H1 (cell line): ENCODE results near the gene ADGRB3. TPM values are rescaled to one million over a fixed set of nuclear protein-coding genes. Genes with fewer than 3 reads are reported as not detected.

Experiments
- CTCF ChIA-PET: fragments of 300-600 bp; sonication (Branson Sonifier 250); formaldehyde crosslinking; loops from one replicate; lab custom pipeline; 2021; ENCODE audit not compliant: partially characterized antibody; lab: Charles Lee
- POLR2A ChIA-PET: fragments of 300-600 bp; sonication (Branson Sonifier 250); formaldehyde crosslinking; loops from one replicate; lab custom pipeline; 2021; ENCODE audit warnings: inconsistent platforms; ENCODE audit not compliant: partially characterized antibody; lab: Charles Lee
- DNase-seq, 2 experiments: peaks; one replicate each; pipeline versions ENCODE4 v3.0.0 to v3.0.0-alpha.2; 2010 to 2022; ENCODE audit warnings: low spot score in 2 of 2, low read depth in 1 of 2, mixed read lengths in 1 of 2
- FAIRE-seq: peaks from 2 replicates; lab custom pipeline; 2011; peaks lifted over from hg19 to GRCh38; lab: Jason Lieb, UNC
- H2AFZ ChIP-seq: 2 replicates; pipeline ENCODE4 v1.8.1; 2012; ENCODE audit warnings: low read length, inconsistent platforms
- H2AK5ac ChIP-seq: 2 replicates; pipeline ENCODE4 v1.6.1; 2013; ENCODE audit warnings: low read depth, low read length
- H2BK120ac ChIP-seq: replicated peaks from 2 replicates; pipeline ENCODE3; 2013; ENCODE audit warnings: low read depth, low read length, inconsistent platforms
- H2BK12ac ChIP-seq: 2 replicates; pipeline ENCODE4 v1.6.1; 2013; ENCODE audit warnings: low read depth, low read length
- H2BK15ac ChIP-seq: 2 replicates; pipeline ENCODE4 v1.6.1; 2013; ENCODE audit warnings: low read length
- H2BK20ac ChIP-seq: 2 replicates; pipeline ENCODE4 v1.6.1; 2013; ENCODE audit warnings: low read length
- H2BK5ac ChIP-seq: 2 replicates; pipeline ENCODE4 v1.6.1; 2013; ENCODE audit warnings: low read depth, low read length
- H3K14ac ChIP-seq: 2 replicates; pipeline ENCODE4 v1.6.1; 2013; ENCODE audit warnings: inconsistent platforms; ENCODE audit not compliant: insufficient read length
- H3K18ac ChIP-seq: 2 replicates; pipeline ENCODE4 v1.6.1; 2013; ENCODE audit warnings: low read length; ENCODE audit errors: extremely low read depth
- H3K23ac ChIP-seq: 2 replicates; pipeline ENCODE4 v1.6.1; 2013; ENCODE audit warnings: inconsistent platforms; ENCODE audit not compliant: insufficient read length
- H3K23me2 ChIP-seq: 2 replicates; pipeline ENCODE4 v1.6.1; 2013; ENCODE audit warnings: low read depth, low read length
- H3K27ac ChIP-seq: 2 replicates; pipeline ENCODE4 v1.6.1; 2011; ENCODE audit warnings: low read depth, low read length, inconsistent platforms
- H3K27me3 ChIP-seq, 4 experiments: replicated peaks in 1 of 4; 1 replicate in 1 of 4; 2 replicates in 3 of 4; pipeline versions ENCODE4 v1.6.1 to v1.8.1; 2011 to 2013; ENCODE audit warnings: low read length in 3 of 4, mild to moderate bottlenecking in 3 of 4, inconsistent platforms in 2 of 4, mixed read lengths in 2 of 4, moderate library complexity in 1 of 4; ENCODE audit not compliant: control insufficient read depth in 3 of 4, insufficient read depth in 3 of 4; ENCODE audit errors: extremely low read depth in 1 of 4
- H3K36me3 ChIP-seq, 4 experiments: 2 replicates each; pipeline versions ENCODE4 v1.6.1 to v1.8.1; 2011 to 2013; ENCODE audit warnings: mild to moderate bottlenecking in 4 of 4, low read length in 3 of 4, moderate library complexity in 2 of 4, control low read depth in 1 of 4, inconsistent platforms in 1 of 4; ENCODE audit not compliant: insufficient read depth in 4 of 4, control insufficient read depth in 2 of 4
- H3K4ac ChIP-seq: replicated peaks from 2 replicates; pipeline ENCODE3; 2013; ENCODE audit warnings: low read length, low read depth, mixed read lengths, inconsistent platforms; ENCODE audit not compliant: insufficient read length
- H3K4me1 ChIP-seq, 4 experiments: replicated peaks in 1 of 4; 1 replicate in 1 of 4; 2 replicates in 3 of 4; pipeline versions ENCODE4 v1.6.1 to v1.8.1; 2011 to 2013; ENCODE audit warnings: low read length in 3 of 4, inconsistent platforms in 2 of 4, mixed read lengths in 1 of 4; ENCODE audit not compliant: insufficient read depth in 4 of 4, control insufficient read depth in 3 of 4
- H3K4me2 ChIP-seq, 2 experiments: 2 replicates each; pipeline versions ENCODE4 v1.6.1 to v1.8.1; 2011 to 2013; ENCODE audit warnings: low read depth in 2 of 2, low read length in 2 of 2, control low read depth in 1 of 2, inconsistent platforms in 1 of 2, mild to moderate bottlenecking in 1 of 2; ENCODE audit not compliant: insufficient read depth in 1 of 2
- H3K4me3 ChIP-seq, 4 experiments: fragments of 200-600, 300-600 bp in 1 of 4; sonication (generic), shearing (Covaris generic), sonication (Bioruptor Twin) in 1 of 4; 2 replicates each; pipeline versions ENCODE4 v1.5.1 to v1.8.1; 2011 to 2016; ENCODE audit warnings: low read length in 4 of 4, low read depth in 3 of 4, control low read depth in 2 of 4, inconsistent platforms in 2 of 4, mild to moderate bottlenecking in 2 of 4, mixed read lengths in 1 of 4, moderate library complexity in 1 of 4; ENCODE audit not compliant: insufficient read depth in 2 of 4; ENCODE audit errors: extremely low read depth in 1 of 4
- H3K56ac ChIP-seq: replicated peaks from 2 replicates; pipeline ENCODE3; 2013; ENCODE audit warnings: low read depth, mild to moderate bottlenecking, mixed read lengths, low read length, inconsistent platforms; ENCODE audit not compliant: insufficient read length
- H3K79me1 ChIP-seq: 2 replicates; pipeline ENCODE4 v1.6.1; 2013; ENCODE audit warnings: low read depth, low read length, control low read depth
- H3K79me2 ChIP-seq, 2 experiments: 2 replicates each; pipeline versions ENCODE4 v1.6.1 to v1.8.1; 2012 to 2013; ENCODE audit warnings: low read length in 2 of 2, mild to moderate bottlenecking in 2 of 2, inconsistent platforms in 1 of 2; ENCODE audit not compliant: insufficient read depth in 2 of 2, control insufficient read depth in 1 of 2
- H3K9ac ChIP-seq, 4 experiments: replicated peaks in 1 of 4; 1 replicate in 1 of 4; 2 replicates in 3 of 4; pipeline versions ENCODE4 v1.6.1 to v1.8.1; 2011 to 2013; ENCODE audit warnings: low read depth in 3 of 4, low read length in 3 of 4, control low read depth in 2 of 4, mild to moderate bottlenecking in 2 of 4, moderate library complexity in 2 of 4, inconsistent platforms in 1 of 4; ENCODE audit errors: extremely low read depth in 1 of 4
- H3K9me3 ChIP-seq, 2 experiments: 2 replicates each; pipeline versions ENCODE4 v1.6.1 to v1.8.1; 2012 to 2013; ENCODE audit warnings: mild to moderate bottlenecking in 2 of 2, moderate library complexity in 2 of 2, control low read depth in 1 of 2, inconsistent platforms in 1 of 2, low read depth in 1 of 2, low read length in 1 of 2, mixed read lengths in 1 of 2; ENCODE audit not compliant: insufficient read depth in 2 of 2
- H4K20me1 ChIP-seq, 2 experiments: replicated peaks in 1 of 2; 2 replicates each; pipeline versions ENCODE3 to v1.8.1; 2011 to 2013; ENCODE audit warnings: inconsistent platforms in 2 of 2, low read length in 2 of 2, mild to moderate bottlenecking in 1 of 2; ENCODE audit not compliant: insufficient read depth in 2 of 2, control insufficient read depth in 1 of 2
- H4K5ac ChIP-seq: 2 replicates; pipeline ENCODE4 v1.6.1; 2013; ENCODE audit warnings: low read length, low read depth, mixed read lengths, inconsistent platforms; ENCODE audit not compliant: insufficient read length
- H4K8ac ChIP-seq: 2 replicates; pipeline ENCODE4 v1.8.0; 2013; ENCODE audit warnings: mild to moderate bottlenecking, moderate library complexity, low read length, inconsistent platforms; ENCODE audit not compliant: insufficient read depth; ENCODE audit errors: extremely low read depth
- H4K91ac ChIP-seq: replicated peaks from 2 replicates; pipeline ENCODE3; 2013; ENCODE audit warnings: low read length, mixed read lengths, inconsistent platforms; ENCODE audit not compliant: insufficient read length
- CTBP2 ChIP-seq: IDR thresholded peaks from 2 replicates; pipeline ENCODE4 v1.7.0; 2011; ENCODE audit warnings: borderline replicate concordance, mild to moderate bottlenecking, moderate library complexity, mixed read lengths, low read length; ENCODE audit not compliant: insufficient read depth, insufficient read length
- WGBS, 2 experiments: shearing (Covaris generic) in 1 of 2; methylation state at CpG; one replicate each; pipeline versions ENCODE4 v1.1.6 to v1.1.7; 2013 to 2015; ENCODE audit warnings: low lambda C conversion rate in 2 of 2, mixed read lengths in 2 of 2, inconsistent platforms in 1 of 2, low coverage in 1 of 2, missing lambda C conversion rate in 1 of 2; ENCODE audit not compliant: insufficient replicate concordance in 2 of 2, insufficient coverage in 1 of 2, insufficient read length in 1 of 2; ENCODE audit errors: extremely low coverage in 1 of 2, missing lambda C conversion rate in 1 of 2; 5-methylcytosine and 5-hydroxymethylcytosine counted together
- polyA plus RNA-seq, 7 experiments: library from polyadenylated mRNA; depleted of rRNA in 3 of 7; stranded (reverse) in 5 of 7; unstranded in 2 of 7; fragments of >200 nt in 5 of 7; fragments of 200-250 nt in 2 of 7; gene quantifications; 1 replicate in 5 of 7; 2 replicates in 1 of 7; 4 replicates in 1 of 7; pipeline versions ENCODE4 v1.2.1 to v1.2.3, GENCODE V29; 2011 to 2013; ENCODE audit warnings: missing spikeins in 2 of 7, mixed read lengths in 2 of 7
- total RNA-seq: library from RNA; stranded (reverse); fragmentation: NEBNext Ultra II Directional; extraction: Animal tissue kit (Norgen Biotek cat#: 25700); gene quantifications from 2 replicates; pipeline ENCODE4 v1.2.1, GENCODE V29; 2021

ADGRB3 gene
- total and polyA plus RNA-seq, 2 of the 8 experiments (the other 6 are each of a cell fraction or from before 2014, with no cell fraction given) = 0.35 to 1.2 TPM

DNA sequence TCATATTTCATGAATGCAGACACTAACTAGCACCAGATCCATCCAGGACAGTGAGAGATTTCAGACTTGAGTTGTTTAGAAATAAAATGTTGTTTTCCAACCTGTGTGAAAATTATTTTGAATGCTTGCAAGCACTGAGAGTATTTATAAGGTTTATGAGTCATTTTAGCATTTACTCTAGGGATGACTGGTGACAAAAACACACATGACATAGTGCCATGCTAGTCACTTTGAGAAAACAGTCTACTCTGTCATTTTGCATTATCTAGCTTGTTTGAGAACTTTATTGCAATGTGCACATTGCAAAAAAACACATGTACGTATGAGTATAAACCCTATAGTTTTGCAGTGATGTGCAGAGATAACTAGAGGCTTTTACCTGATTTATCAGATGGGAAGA lies 705.1 kb downstream of the ADGRB3 start:
- Histone ChIP-seq H2BK5ac (no peak overlapping the region), H3K27me3 (no peaks in the 10 kb centered on the region), H3K4ac (no peak overlapping the region), H3K18ac (no peak overlapping the region), H4K91ac (no peak overlapping the region), H3K27ac (no peak overlapping the region), H3K23me2 (no peaks in the 10 kb centered on the region), H3K79me2 (no peaks in the 10 kb centered on the region), H4K20me1 (no peaks in the 10 kb centered on the region), H2BK120ac (no peak overlapping the region), H2AK5ac (no peak overlapping the region), H3K4me3 (no peak overlapping the region), H2BK12ac (no peak overlapping the region), H3K14ac (no peak overlapping the region), H3K79me1 (no peaks in the 10 kb centered on the region), H2BK15ac (no peak overlapping the region), H4K8ac (no peak overlapping the region), H3K9me3 (no peaks in the 10 kb centered on the region), H3K4me2 (no peak overlapping the region), H3K36me3 (no peaks in the 10 kb centered on the region), H4K5ac (no peak overlapping the region), H3K56ac (no peak overlapping the region), H3K9ac (no peak overlapping the region), H2BK20ac (no peak overlapping the region), H3K4me1 (no peaks in the 10 kb centered on the region), H3K23ac (no peak overlapping the region), H2AFZ (no peak overlapping the region)
- FAIRE-seq = no peak
- TF ChIP-seq CTBP2 = no peak
- POLR2A ChIA-PET = no interaction called here
- no peak for DNase-seq
- CTCF ChIA-PET = interaction anchor here (1.0 kb wide), 1 partner anchor 12 kb away, joined by 3 read pairs; no protein-coding TSS in a partner anchor
- WGBS, 2 experiments = 93% methylated on average over 1 of the region's 1 CpG; no CpG with 5 or more reads in 1 of the 2 experiments
